Fibroblast of the aortic adventitia (primary cell): ENCODE measurements around the gene COL23A1. TPM values are rescaled to one million over a fixed set of nuclear protein-coding genes. Genes with fewer than 3 reads are reported as not detected.
A peak's percentile ranks its signal among the peaks of the same experiment; 100 is the strongest.

ENCODE experiments used
- DNase-seq: peaks from one replicate; pipeline ENCODE4 v3.0.0-alpha.2; 2010; ENCODE audit warnings: low read depth
- H3K4me3 ChIP-seq: 2 replicates; pipeline ENCODE4 v1.5.1; 2011; ENCODE audit warnings: low read depth, mild to moderate bottlenecking, control low read depth, low read length, moderate library complexity
- total RNA-seq: library from RNA; depleted of rRNA; stranded (reverse); fragments of >200 nt; gene quantifications from 2 replicates; pipeline ENCODE4 v1.2.3, GENCODE V29; 2012; ENCODE audit warnings: low replicate concordance
- TF ChIP-seq, protein P1 (sequence below): IDR thresholded peaks from 2 replicates; pipeline ENCODE4 v1.5.1; 2011; ENCODE audit warnings: mild to moderate bottlenecking, low read length, control low read depth, inconsistent platforms; ENCODE audit not compliant: insufficient read depth

COL23A1 gene
- total RNA-seq, 1 donor: not detected

DNA sequence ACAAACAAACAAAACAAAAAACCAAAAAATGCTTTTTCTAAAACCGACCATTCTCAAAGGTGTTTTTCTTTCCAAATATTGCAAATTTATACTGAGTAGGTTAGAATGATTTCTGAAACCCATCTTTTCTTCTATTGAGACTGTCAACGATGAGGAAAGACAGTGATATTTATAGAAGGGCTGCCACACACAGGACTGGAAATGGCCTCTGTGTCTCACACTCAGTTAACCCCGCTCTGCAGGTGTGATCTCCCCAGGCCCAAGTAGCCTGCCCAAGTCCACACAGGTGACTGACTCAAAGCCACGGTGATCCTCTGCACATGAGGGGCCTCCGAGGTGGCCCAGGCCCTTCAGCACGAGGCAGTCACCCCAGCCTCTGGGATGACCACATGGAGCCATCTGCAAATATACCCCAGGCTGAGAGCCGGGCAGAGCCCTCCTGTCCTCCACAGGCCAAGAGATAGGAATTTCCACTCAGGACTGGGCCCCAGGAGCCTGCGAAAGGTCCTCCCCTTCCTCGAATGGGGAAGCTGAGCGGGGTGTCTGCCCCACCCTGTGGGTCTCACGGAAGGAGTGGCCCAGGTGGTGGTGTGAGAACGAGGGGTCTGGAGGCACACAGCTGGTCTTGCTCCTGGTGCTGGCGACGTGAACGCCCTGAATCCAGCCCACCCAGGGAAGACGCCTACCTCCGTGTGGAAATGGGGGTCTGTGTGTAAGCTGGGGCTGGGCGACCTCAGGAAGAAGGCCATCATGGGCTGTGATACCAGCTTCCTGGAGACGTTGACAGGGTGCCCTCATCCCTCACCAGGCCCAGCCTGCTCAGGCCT is 304.6 kb downstream of the COL23A1 start:
- no peak overlapping the region for H3K4me3 ChIP-seq
- TF ChIP-seq, protein P1, sequence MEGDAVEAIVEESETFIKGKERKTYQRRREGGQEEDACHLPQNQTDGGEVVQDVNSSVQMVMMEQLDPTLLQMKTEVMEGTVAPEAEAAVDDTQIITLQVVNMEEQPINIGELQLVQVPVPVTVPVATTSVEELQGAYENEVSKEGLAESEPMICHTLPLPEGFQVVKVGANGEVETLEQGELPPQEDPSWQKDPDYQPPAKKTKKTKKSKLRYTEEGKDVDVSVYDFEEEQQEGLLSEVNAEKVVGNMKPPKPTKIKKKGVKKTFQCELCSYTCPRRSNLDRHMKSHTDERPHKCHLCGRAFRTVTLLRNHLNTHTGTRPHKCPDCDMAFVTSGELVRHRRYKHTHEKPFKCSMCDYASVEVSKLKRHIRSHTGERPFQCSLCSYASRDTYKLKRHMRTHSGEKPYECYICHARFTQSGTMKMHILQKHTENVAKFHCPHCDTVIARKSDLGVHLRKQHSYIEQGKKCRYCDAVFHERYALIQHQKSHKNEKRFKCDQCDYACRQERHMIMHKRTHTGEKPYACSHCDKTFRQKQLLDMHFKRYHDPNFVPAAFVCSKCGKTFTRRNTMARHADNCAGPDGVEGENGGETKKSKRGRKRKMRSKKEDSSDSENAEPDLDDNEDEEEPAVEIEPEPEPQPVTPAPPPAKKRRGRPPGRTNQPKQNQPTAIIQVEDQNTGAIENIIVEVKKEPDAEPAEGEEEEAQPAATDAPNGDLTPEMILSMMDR: no peak
- DNase-seq: no peak

DNA sequence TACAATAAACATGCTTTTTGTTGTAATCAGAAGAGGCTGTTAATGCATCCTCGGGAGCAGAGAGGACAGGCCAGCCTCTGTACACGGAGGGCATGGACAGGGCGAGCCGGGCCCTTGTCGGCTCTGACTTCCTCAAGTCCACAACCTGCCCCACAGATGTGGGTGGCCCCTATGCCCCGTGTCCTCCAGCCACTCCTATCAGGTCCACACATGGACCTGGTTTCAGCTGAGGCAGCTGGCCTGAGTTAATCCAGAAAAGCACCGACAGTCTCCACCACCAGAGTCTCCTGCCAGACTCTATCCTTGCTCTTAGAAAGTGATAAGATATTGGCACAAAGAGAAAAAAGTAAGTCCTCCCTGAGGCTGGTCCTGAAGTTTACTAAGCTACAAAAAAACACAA is 305.2 kb downstream of the COL23A1 start:
- H3K4me3 ChIP-seq: no peak overlapping the region
- DNase-seq: no peak
- TF ChIP-seq, protein P1: no peak

DNA sequence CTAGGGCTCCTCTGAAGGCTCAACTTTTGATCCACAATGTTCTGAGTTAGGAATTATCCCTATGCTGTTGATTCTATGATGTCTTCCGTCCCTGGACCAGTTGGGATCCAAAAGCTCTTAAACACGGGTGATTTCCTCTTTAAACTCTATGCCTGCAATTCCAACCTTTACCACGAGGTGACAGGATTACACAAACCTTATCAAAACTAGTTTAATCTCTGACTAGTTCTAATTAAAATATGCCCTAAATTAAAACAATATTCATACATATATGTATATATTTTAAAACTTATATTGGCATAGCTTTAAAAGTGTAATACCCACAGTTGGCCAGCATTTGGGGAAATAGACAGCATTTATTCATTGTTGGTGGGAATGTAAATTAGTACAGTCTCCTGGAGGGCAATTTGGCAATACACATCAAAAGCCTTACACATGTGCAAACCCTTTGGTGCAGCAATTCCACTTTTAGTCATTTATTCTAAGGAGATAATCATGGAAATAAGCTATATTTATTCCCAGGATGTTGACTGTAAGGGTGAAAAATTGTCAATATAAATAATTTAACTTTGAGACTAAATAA is 306.0 kb downstream of the COL23A1 start:
- no peak for DNase-seq
- no peak overlapping the region for H3K4me3 ChIP-seq
- TF ChIP-seq, protein P1: peak; percentile 55

DNA sequence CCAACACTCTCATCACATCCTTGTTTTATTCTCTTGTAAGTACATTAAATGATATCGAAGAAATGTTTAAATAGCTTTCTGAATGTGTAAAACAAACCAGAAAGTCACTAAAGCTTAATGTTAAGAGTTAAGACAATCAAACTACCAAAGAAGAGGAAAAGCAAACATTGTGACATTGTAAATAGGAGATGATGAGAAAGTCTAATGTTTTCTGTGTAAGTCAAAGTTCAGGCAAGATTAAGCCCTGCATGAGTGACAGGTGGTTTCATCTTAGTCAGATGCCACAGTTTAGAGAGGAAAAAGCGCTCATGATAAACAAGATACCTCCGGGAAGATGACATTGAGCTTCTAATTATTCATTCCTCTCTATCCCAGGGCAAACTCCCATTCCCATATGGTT is 306.7 kb downstream of the COL23A1 start:
- TF ChIP-seq, protein P1: no peak
- H3K4me3 ChIP-seq: no peak overlapping the region
- no peak for DNase-seq

DNA sequence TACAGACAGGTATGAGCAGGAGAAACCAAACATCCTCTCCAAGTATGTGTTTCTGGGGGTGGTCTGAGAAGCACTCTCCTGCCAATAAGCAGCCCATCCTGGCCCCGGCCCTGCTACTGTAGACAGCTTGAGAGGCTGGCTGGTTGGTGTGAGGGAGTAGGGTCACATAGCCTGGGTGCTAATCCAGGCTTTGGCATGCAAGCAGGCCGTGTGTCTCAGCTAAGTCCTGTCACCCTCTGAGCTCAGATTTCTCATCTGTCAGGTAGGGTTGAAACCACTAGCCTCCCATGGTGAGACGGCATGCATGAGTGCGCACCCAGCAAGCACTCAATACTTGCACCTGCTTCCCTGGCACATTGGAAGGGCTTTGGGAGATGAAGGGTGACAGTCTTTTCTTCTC is 307.8 kb downstream of the COL23A1 start:
- DNase-seq: no peak
- H3K4me3 ChIP-seq: no peak overlapping the region
- TF ChIP-seq, protein P1: no peak

DNA sequence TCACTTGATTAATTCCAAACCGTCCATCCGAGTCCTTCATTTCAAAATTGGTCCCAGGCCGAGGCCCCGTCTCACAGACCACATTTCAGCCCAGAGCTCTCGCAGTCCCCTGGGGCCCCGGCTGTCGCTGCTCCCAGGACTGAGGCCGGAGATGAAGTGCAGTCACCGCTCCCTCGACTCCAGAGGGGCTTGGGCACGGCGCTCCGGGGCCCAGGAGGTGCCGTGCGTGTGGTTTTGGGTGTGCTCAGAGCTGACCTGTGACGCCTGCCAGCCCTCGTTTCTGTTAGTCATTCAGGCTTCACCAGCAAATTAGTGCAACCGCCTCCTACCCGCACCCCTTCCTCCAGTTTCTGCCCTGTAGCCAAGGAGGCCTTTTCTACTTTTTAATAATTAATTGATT is 308.9 kb downstream of the COL23A1 start:
- no peak overlapping the region for H3K4me3 ChIP-seq
- TF ChIP-seq, protein P1: no peak
- DNase-seq: no peak
